GM12864 (cell line): ENCODE data around the gene LENG1.
"Not testable (repeated sequence)": the region's sequence is repeated elsewhere in the genome, so short reads cannot be mapped to it uniquely, and the experiment has no call there.

Experiments used
- DNase-seq: peaks from one replicate; pipeline ENCODE4 v3.0.0-alpha.2; 2011; ENCODE audit warnings: low read depth
- H3K4me3 ChIP-seq: 2 replicates; pipeline ENCODE4 v1.5.1; 2011; ENCODE audit warnings: mild to moderate bottlenecking, low read depth, low read length, control low read depth
- CTCF ChIP-seq: IDR thresholded peaks from 2 replicates; pipeline ENCODE4 v1.5.1; 2011; ENCODE audit warnings: low read depth, mild to moderate bottlenecking, moderate library complexity, low read length, control low read depth, inconsistent platforms; ENCODE audit errors: missing control alignments

The LENG1 gene

DNA sequence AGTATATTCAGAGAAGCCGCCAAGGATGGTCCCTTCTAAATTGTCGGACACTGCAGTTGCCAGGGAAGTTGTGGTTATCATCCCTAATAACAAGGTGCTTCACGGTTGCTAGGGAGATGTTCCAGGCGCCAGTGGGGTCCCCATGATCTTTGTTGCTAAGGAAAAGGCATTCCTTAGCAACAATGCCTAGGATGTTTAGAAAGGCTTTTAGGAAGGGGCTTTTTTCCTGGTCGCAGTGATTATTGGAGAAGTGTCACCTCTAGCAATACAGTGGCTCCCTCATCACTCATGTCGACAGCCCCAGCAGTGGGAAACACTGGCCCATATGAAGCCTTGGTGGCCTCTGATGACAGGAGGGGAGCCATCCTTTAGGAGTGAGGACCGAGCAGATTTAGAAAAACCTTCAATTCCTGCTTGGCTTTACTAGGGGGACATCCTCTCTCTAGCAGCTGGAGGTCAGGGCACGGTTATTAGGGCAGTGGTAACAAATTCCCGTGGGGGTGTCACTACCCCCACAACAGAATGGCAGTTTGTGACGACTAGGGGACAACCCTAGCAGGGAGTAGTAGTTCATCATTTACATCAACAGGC, 19.8 kb upstream of the LENG1 start:
- H3K4me3 ChIP-seq: no peak overlapping the region
- no peak for TF ChIP-seq CTCF
- no peak for DNase-seq

DNA sequence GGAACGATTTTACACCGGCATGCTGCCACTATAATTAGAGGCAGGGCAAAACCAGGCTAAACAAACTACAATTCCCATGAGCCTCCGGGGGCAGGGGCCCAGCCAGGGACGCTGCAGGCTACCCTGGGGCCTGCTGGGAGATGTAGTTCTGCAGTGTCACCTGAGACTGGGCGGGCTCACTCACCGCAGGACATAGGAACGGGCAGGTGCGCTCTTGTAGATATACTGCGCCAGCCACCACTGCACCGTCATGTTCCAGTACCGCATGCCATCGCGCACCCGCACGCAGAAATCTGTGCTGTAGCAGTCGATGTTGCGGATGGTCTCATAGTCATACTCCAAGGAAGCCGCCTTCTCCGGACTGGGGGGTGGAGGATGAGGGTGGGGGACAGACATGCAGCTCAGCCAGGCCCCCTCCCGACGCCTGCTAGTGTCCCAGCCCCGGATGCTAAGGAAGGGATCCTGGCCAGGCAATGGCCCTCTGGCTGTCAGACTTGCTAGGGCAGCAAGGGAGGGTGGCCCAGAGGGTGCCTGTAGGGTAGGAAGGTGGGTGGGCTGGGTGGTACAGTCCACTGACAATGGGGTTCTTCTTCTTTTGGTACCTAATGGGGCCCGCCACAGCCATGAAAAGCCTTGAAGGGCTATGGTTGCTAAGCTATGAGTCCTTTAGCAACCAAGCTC, 19.2 kb upstream of the LENG1 start:
- no peak for DNase-seq
- no peak overlapping the region for H3K4me3 ChIP-seq
- TF ChIP-seq CTCF: no peak

DNA sequence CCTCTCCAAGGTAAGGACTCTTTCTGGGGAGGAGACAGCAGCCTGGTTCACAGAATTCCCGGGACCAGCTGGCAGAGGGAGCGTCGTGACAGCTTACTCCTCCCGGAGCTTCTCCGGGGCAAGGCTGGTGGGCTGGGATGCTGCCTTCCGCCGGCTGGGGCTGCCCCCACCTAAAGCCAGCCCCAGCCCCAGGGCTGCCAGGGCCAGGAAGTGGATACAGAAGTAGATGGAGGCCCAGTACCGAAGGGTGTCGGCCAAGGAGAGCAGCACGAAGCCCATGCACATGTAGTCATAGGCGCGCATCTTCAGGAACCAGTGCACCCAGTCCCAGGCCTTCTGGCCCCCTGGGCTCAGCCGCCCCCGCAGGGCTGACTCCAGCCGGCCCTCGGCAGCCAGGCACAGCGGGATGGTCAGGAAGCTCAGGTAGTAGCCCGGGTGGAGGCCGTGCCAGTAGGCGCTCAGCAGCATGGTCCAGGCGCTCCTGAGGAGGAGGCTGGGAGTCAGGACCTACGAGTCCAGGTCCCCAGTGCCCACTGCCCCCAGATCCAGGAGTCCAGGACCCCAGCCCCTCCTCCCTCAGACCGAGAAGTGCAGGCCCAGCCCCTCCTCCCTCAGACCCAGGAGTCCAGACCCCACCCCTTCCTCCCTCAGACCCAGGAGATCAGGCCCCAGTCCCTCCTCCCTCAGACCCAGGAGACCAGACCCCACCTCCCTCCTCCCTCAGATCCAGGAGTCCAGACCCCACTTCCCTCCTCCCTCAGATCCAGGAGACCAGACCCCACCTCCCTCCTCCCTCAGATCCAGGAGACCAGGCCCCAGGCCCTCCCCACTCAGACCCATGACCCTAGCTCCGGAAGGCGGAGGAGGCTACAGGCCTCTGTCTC, 14.7 kb upstream of the LENG1 start:
- H3K4me3 ChIP-seq: no peak overlapping the region
- no peak for TF ChIP-seq CTCF
- no peak for DNase-seq

GRCh38 chr19:54173359-54173699, 13.8 kb upstream of the LENG1 start:
- no peak for DNase-seq
- no peak overlapping the region for H3K4me3 ChIP-seq
- no peak for TF ChIP-seq CTCF

- H3K4me3 ChIP-seq: no peak within 1 kb of the TSS
- no peak for DNase-seq
- peak; percentile 14 for TF ChIP-seq CTCF
These were observed 13.2 kb upstream of the LENG1 start, which contains the start of gene TMC4 for GRCh38 chr19:54172471-54173358. Gene TMC4 (minus strand): TSS chr19:54173160. CDS start chr19:54173117, 43 bp downstream.

- not testable (repeated sequence) for DNase-seq, H3K4me3 ChIP-seq
These were observed 12.4 kb upstream of the LENG1 start for GRCh38 chr19:54171736-54172431.
